ENCODE data around the gene PPP4R2. TPM values are rescaled to one million over a fixed set of nuclear protein-coding genes. Genes with fewer than 3 reads are reported as not detected.

PPP4R2 gene
- total and polyA plus RNA-seq, 2 donors (not counting 3 experiments of a cell fraction or from before 2014, with no cell fraction given): 6.5 to 74.4 TPM

DNA sequence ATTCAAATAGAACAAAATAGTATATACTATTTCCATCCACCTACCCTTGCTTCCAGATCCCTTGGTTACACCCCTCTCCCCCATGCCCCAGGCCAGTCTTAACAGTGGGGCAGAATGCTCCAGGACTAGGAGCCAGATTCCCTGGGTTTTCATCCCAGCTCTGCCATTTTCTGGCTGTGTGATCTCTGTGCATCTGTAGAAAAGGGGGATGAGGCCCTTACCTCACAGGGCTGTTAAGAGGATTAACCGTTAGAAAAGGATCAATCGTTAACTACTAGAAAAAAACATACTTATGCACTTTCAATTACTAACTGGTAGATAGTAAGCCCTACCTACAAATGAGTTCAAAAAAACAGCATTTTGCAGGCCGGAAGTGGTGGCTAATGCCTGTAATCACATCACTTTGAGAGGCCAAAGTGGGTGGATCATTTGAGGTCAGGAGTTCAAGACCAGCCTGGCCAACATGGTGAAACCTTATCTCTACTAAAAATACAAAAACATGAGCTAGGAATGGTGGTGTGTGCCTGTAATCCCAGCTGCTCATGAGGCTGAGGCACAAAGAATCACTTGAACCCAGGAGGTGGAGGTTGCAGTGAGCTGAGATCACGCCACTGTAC is 76.6 kb downstream of the PPP4R2 start:
- no peak for TF ChIP-seq MAX (IDR thresholded peaks at IDR 0.05; ENCODE audit: insufficient read depth, insufficient read length)
- no peak for TF ChIP-seq JUN (IDR thresholded peaks at IDR 0.05; ENCODE audit: borderline replicate concordance, insufficient read depth, insufficient read length, low read depth)
- no peak for TF ChIP-seq GATA2 (IDR thresholded peaks at IDR 0.05; ENCODE audit: insufficient read depth, insufficient read length, low read depth, low read length)
- TF ChIP-seq, protein P1, sequence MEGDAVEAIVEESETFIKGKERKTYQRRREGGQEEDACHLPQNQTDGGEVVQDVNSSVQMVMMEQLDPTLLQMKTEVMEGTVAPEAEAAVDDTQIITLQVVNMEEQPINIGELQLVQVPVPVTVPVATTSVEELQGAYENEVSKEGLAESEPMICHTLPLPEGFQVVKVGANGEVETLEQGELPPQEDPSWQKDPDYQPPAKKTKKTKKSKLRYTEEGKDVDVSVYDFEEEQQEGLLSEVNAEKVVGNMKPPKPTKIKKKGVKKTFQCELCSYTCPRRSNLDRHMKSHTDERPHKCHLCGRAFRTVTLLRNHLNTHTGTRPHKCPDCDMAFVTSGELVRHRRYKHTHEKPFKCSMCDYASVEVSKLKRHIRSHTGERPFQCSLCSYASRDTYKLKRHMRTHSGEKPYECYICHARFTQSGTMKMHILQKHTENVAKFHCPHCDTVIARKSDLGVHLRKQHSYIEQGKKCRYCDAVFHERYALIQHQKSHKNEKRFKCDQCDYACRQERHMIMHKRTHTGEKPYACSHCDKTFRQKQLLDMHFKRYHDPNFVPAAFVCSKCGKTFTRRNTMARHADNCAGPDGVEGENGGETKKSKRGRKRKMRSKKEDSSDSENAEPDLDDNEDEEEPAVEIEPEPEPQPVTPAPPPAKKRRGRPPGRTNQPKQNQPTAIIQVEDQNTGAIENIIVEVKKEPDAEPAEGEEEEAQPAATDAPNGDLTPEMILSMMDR (IDR thresholded peaks at IDR 0.05; ENCODE audit: extremely low read depth in 1 of 2, insufficient read depth in 1 of 2, low read depth in 1 of 2, low read length in 2 of 2): no peak
- TF ChIP-seq FOS (IDR thresholded peaks at IDR 0.05; ENCODE audit: borderline replicate concordance, insufficient read depth, low read length): no peak
- TF ChIP-seq EZH2 (IDR thresholded peaks at IDR 0.05; ENCODE audit: borderline replicate concordance, low read depth, low read length, severe bottlenecking): no peak
- no peak for TF ChIP-seq POLR2AphosphoS5 (IDR thresholded peaks at IDR 0.05; ENCODE audit: insufficient read depth, low read depth, low read length)
- TF ChIP-seq MYC (IDR thresholded peaks at IDR 0.05; ENCODE audit: low read depth, low read length): no peak
- TF ChIP-seq POLR2A (IDR thresholded peaks at IDR 0.05; ENCODE audit: low read depth, low read length): no peak
- H3K9ac ChIP-seq (replicated peaks; ENCODE audit: extremely low read depth, insufficient read depth, low read length): no peak overlapping the region
- H3K79me2 ChIP-seq (ENCODE audit: control insufficient read depth, insufficient read depth, low read length): no peaks in the 10 kb centered on the region
- H2AFZ ChIP-seq (ENCODE audit: low read depth, low read length): no peak overlapping the region
- intact Hi-C loops (cut with micrococcal nuclease): no loop called here
- no peak overlapping the region for H3K4me2 ChIP-seq (ENCODE audit: insufficient read depth, low read length)
- H3K4me1 ChIP-seq (ENCODE audit: control insufficient read depth, extremely low read depth, insufficient read depth, low read length): no peaks in the 10 kb centered on the region
- dilution Hi-C loops (cut with MboI; ENCODE audit: extremely low pct_ligation_motif_present, low sequenced_read_pairs): no loop called here
- H3K9me1 ChIP-seq (replicated peaks; ENCODE audit: control insufficient read depth, extremely low read depth, insufficient read depth, low read length): no peaks in the 10 kb centered on the region
- H3K4me3 ChIP-seq (replicated peaks in 1 of 3; ENCODE audit: insufficient read depth in 1 of 3, low read depth in 1 of 3, low read length in 3 of 3): no peak overlapping the region
- no peak overlapping the region for H3K27ac ChIP-seq (ENCODE audit: insufficient read depth, low read depth, low read length)
- H3K9me3 ChIP-seq (replicated peaks; ENCODE audit: control insufficient read depth, insufficient read depth, low read length): no peaks in the 10 kb centered on the region
- POLR2A ChIA-PET: no interaction called here
- BruUV-seq (replicated peaks): no TSS peak
- no peak for DNase-seq (ENCODE audit: low read depth, low spot score)
- no peak for FAIRE-seq
- no peaks in the 10 kb centered on the region for H4K20me1 ChIP-seq (replicated peaks; ENCODE audit: control insufficient read depth, extremely low read depth, insufficient read depth, low read length)
- H3K27me3 ChIP-seq (ENCODE audit: control insufficient read depth in 2 of 2, insufficient read depth in 2 of 2, low read length in 2 of 2): no peaks in the 10 kb centered on the region
- H3K36me3 ChIP-seq (ENCODE audit: control insufficient read depth in 2 of 2, extremely low read depth in 1 of 2, insufficient read depth in 2 of 2, low read length in 2 of 2): no peaks in the 10 kb centered on the region
- CTCF ChIA-PET: interaction anchor here (0.6 to 1.7 kb wide), 4 partner anchors 12 to 222 kb away, joined by 3 to 8 read pairs (median 4); no protein-coding TSS in a partner anchor

Data from endothelial cell of umbilical vein (primary cell).